ENCODE results near the gene NRP2. TPM values are rescaled to one million over a fixed set of nuclear protein-coding genes. Genes with fewer than 3 reads are reported as not detected.
A peak's percentile ranks its signal among the peaks of the same experiment; 100 is the strongest.

Gene NRP2
- total and polyA plus RNA-seq, 4 experiments from 2014 or later: 1.1 to 2.1 TPM; not detected in 2

DNA sequence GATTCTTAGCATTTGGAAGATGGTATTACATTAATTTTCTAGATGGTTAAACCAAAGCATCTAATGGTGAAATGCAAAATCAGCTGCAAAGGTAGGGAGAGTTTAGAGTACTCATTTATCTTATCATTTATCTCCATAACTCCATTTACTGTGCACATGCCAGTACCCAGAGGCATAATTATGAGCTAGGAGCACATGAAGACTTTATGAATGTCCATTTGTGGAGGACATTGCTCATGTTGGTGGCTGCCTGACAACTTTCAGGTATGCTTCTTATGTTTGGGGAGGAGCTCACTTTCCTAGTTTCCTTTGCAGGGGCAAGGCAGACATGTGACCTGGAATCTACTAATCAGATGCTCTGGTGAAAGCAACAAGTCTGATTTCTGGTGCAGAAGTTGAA is 134.0 kb downstream of the NRP2 start:
- CTCF ChIA-PET (ENCODE audit: partially characterized antibody): interaction anchor here (0.8 to 1.0 kb wide), 3 partner anchors 11 to 21 kb away, joined by 3 to 4 read pairs (median 3); no protein-coding TSS in a partner anchor
- no peak overlapping the region for H3K4me3 Mint-ChIP-seq

GRCh38 chr2:205822579-205822978 is 140.3 kb downstream of the NRP2 start:
- peaks cover 0 to 12% (median 6%) of the 10 kb centered on the region in 8 donors for H3K9me3 Mint-ChIP-seq
- peaks cover 11 to 14% of the 10 kb centered on the region in 2 donors for H3K27me3 Mint-ChIP-seq
- ChIA-PET CTCF (ENCODE audit: partially characterized antibody) (interaction anchor here (1.1 kb wide), 1 partner anchor 10 kb away, joined by 3 read pairs; no protein-coding TSS in a partner anchor), POLR2A (ENCODE audit: partially characterized antibody) (no interaction called here)
- Histone ChIP-seq H3K4me3 (ENCODE audit: low read length in 2 of 2) (no peak overlapping the region), H3K9me3 (ENCODE audit: control insufficient read depth in 1 of 2, low read length in 2 of 2) (no peaks in the 10 kb centered on the region), H3K27ac (ENCODE audit: low read depth, low read length) (no peak overlapping the region), H3K36me3 (ENCODE audit: insufficient read depth, low read length) (no peaks in the 10 kb centered on the region), H3K27me3 (ENCODE audit: insufficient read depth, low read length) (no peaks in the 10 kb centered on the region), H3K4me1 (ENCODE audit: insufficient read depth, low read length) (no peaks in the 10 kb centered on the region)
- H3K4me1 Mint-ChIP-seq: no peaks in the 10 kb centered on the region
- H3K36me3 Mint-ChIP-seq: no peaks in the 10 kb centered on the region
- H3K4me3 Mint-ChIP-seq: no peak overlapping the region
- intact Hi-C loops (cut with micrococcal nuclease): no loop called here
- H3K27ac Mint-ChIP-seq: no peak overlapping the region
- no peak for DNase-seq

More for the DNA sequence above, 134.0 kb downstream of the NRP2 start:
- Histone ChIP-seq H3K27ac (ENCODE audit: low read depth, low read length) (no peak overlapping the region), H3K4me3 (ENCODE audit: low read length in 2 of 2) (no peak overlapping the region), H3K9me3 (ENCODE audit: control insufficient read depth in 1 of 2, low read length in 2 of 2) (no peaks in the 10 kb centered on the region), H3K36me3 (ENCODE audit: insufficient read depth, low read length) (no peaks in the 10 kb centered on the region), H3K4me1 (ENCODE audit: insufficient read depth, low read length) (no peaks in the 10 kb centered on the region), H3K27me3 (ENCODE audit: insufficient read depth, low read length) (no peaks in the 10 kb centered on the region)
- peaks cover 0 to 4% (median 0%) of the 10 kb centered on the region in 8 donors for H3K9me3 Mint-ChIP-seq
- peaks cover 8 to 20% of the 10 kb centered on the region in 2 donors for H3K27me3 Mint-ChIP-seq
- intact Hi-C loops (cut with micrococcal nuclease): no loop called here
- DNase-seq: no peak
- H3K4me1 Mint-ChIP-seq: no peaks in the 10 kb centered on the region
- H3K36me3 Mint-ChIP-seq: no peaks in the 10 kb centered on the region
- POLR2A ChIA-PET (ENCODE audit: partially characterized antibody): no interaction called here
- no peak overlapping the region for H3K27ac Mint-ChIP-seq

DNA sequence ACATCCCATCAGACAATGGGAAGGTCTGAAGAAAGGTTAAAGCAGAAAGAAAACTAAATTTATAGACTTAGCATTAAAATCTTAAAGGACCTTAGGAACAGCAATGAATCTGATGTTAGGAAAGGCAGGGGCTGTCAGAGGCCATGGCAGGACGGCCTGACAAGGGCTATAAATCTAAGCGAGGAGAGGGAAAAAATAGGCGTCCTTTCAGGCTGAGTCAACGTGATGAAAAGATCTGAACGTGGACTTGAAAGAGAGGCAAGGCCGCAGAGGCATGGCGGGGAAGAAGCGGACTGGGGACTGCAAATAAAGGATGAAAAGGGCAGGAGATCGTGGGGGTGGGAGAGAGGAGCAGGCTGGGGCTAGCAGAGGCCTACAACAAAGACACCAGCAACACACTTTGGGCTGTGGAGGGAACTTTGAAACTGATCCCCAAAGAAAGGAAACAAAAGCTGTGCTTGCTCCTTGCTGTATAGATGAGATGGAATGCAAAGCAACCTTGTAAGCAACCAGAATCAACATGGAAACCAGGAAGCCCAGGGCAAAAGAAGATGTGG is 145.6 kb downstream of the NRP2 start:
- H3K36me3 ChIP-seq (ENCODE audit: insufficient read depth, low read length): no peaks in the 10 kb centered on the region
- CTCF ChIA-PET (ENCODE audit: partially characterized antibody): no interaction called here
- H3K4me3 Mint-ChIP-seq: no peak overlapping the region

GRCh38 chr2:205833864-205834263 is 151.6 kb downstream of the NRP2 start:
- H3K4me1 Mint-ChIP-seq: no peaks in the 10 kb centered on the region
- H3K27me3 Mint-ChIP-seq: peaks cover 0 to 14% of the 10 kb centered on the region in 2 donors
- ChIA-PET CTCF (ENCODE audit: partially characterized antibody) (no interaction called here), POLR2A (ENCODE audit: partially characterized antibody) (no interaction called here)
- H3K27ac Mint-ChIP-seq: peak overlapping the region in 1 of 7 donors; percentile 6
- no peaks in the 10 kb centered on the region for H3K4me1 ChIP-seq (ENCODE audit: insufficient read depth, low read length)
- no peak overlapping the region for H3K4me3 Mint-ChIP-seq
- intact Hi-C loops (cut with micrococcal nuclease): no loop called here
- no peaks in the 10 kb centered on the region for H3K27me3 ChIP-seq (ENCODE audit: insufficient read depth, low read length)
- H3K9me3 Mint-ChIP-seq: peaks cover 0 to 8% (median 2%) of the 10 kb centered on the region in 8 donors
- no peak overlapping the region for H3K27ac ChIP-seq (ENCODE audit: low read depth, low read length)
- H3K9me3 ChIP-seq (ENCODE audit: control insufficient read depth in 1 of 2, low read length in 2 of 2): no peaks in the 10 kb centered on the region
- H3K36me3 ChIP-seq (ENCODE audit: insufficient read depth, low read length): no peaks in the 10 kb centered on the region
- no peak for DNase-seq
- H3K4me3 ChIP-seq (ENCODE audit: low read length in 2 of 2): no peak overlapping the region
- no peaks in the 10 kb centered on the region for H3K36me3 Mint-ChIP-seq

More for the DNA sequence above, 145.6 kb downstream of the NRP2 start:
- Mint-ChIP-seq H3K27me3 (peaks cover 6 to 9% of the 10 kb centered on the region in 2 donors), H3K4me1 (no peaks in the 10 kb centered on the region), H3K9me3 (peaks cover 0 to 12% (median 7%) of the 10 kb centered on the region in 8 donors), H3K27ac (peak overlapping the region in 1 of 7 donors; percentile 5), H3K36me3 (no peaks in the 10 kb centered on the region)
- Histone ChIP-seq H3K27me3 (ENCODE audit: insufficient read depth, low read length) (no peaks in the 10 kb centered on the region), H3K4me1 (ENCODE audit: insufficient read depth, low read length) (no peaks in the 10 kb centered on the region), H3K4me3 (ENCODE audit: low read length in 2 of 2) (no peak overlapping the region), H3K9me3 (ENCODE audit: control insufficient read depth in 1 of 2, low read length in 2 of 2) (no peaks in the 10 kb centered on the region), H3K27ac (ENCODE audit: low read depth, low read length) (no peak overlapping the region)
- POLR2A ChIA-PET (ENCODE audit: partially characterized antibody): no interaction called here
- intact Hi-C loops (cut with micrococcal nuclease): no loop called here
- no peak for DNase-seq

DNA sequence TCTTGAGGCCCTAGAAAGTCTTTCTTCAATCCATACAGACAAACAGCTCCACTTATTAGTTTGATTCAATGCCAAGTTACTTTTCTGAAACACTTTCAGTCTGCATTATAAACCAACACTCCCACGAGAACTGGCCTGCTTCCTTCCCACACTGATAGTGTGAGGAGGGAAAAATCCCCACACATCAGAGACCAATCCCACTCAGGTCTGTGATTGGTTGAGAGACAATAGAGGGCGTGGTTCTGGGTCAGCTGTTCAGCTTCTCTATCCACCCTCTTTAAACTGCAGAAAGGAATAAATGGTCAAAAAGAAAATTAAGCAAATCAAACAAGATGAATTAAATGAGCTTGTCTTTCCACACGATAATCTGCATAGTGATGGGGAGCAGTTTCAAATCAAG is 152.5 kb downstream of the NRP2 start:
- no peaks in the 10 kb centered on the region for H3K9me3 ChIP-seq (ENCODE audit: control insufficient read depth in 1 of 2, low read length in 2 of 2)
- CTCF ChIA-PET (ENCODE audit: partially characterized antibody): no interaction called here
- DNase-seq: no peak
- H3K4me3 ChIP-seq (ENCODE audit: low read length in 2 of 2): no peak overlapping the region
- Mint-ChIP-seq H3K27me3 (peaks cover 2 to 12% of the 10 kb centered on the region in 2 donors), H3K4me3 (no peak overlapping the region), H3K36me3 (no peaks in the 10 kb centered on the region), H3K4me1 (no peaks in the 10 kb centered on the region), H3K9me3 (peaks cover 0 to 8% (median under 1%) of the 10 kb centered on the region in 8 donors), H3K27ac (no peak overlapping the region)
- no peaks in the 10 kb centered on the region for H3K4me1 ChIP-seq (ENCODE audit: insufficient read depth, low read length)
- intact Hi-C loops (cut with micrococcal nuclease): no loop called here
- H3K36me3 ChIP-seq (ENCODE audit: insufficient read depth, low read length): no peaks in the 10 kb centered on the region
- POLR2A ChIA-PET (ENCODE audit: partially characterized antibody): no interaction called here
- H3K27me3 ChIP-seq (ENCODE audit: insufficient read depth, low read length): no peaks in the 10 kb centered on the region
- no peak overlapping the region for H3K27ac ChIP-seq (ENCODE audit: low read depth, low read length)

GRCh38 chr2:205835251-205835791 is 153.0 kb downstream of the NRP2 start:
- no peak for DNase-seq
- Mint-ChIP-seq H3K4me3 (no peak overlapping the region), H3K27me3 (peaks cover 2 to 12% of the 10 kb centered on the region in 2 donors), H3K4me1 (no peaks in the 10 kb centered on the region), H3K36me3 (no peaks in the 10 kb centered on the region), H3K27ac (no peak overlapping the region), H3K9me3 (peaks cover 0 to 8% (median under 1%) of the 10 kb centered on the region in 8 donors)
- ChIA-PET POLR2A (ENCODE audit: partially characterized antibody) (no interaction called here), CTCF (ENCODE audit: partially characterized antibody) (no interaction called here)
- Histone ChIP-seq H3K27me3 (ENCODE audit: insufficient read depth, low read length) (no peaks in the 10 kb centered on the region), H3K9me3 (ENCODE audit: control insufficient read depth in 1 of 2, low read length in 2 of 2) (no peaks in the 10 kb centered on the region), H3K4me1 (ENCODE audit: insufficient read depth, low read length) (no peaks in the 10 kb centered on the region), H3K27ac (ENCODE audit: low read depth, low read length) (no peak overlapping the region), H3K36me3 (ENCODE audit: insufficient read depth, low read length) (no peaks in the 10 kb centered on the region), H3K4me3 (ENCODE audit: low read length in 2 of 2) (no peak overlapping the region)
- intact Hi-C loops (cut with micrococcal nuclease): no loop called here

- ChIA-PET CTCF (ENCODE audit: partially characterized antibody) (no interaction called here), POLR2A (ENCODE audit: partially characterized antibody) (no interaction called here)
- Histone ChIP-seq H3K4me1 (ENCODE audit: insufficient read depth, low read length) (no peaks in the 10 kb centered on the region), H3K9me3 (ENCODE audit: control insufficient read depth in 1 of 2, low read length in 2 of 2) (no peaks in the 10 kb centered on the region), H3K27ac (ENCODE audit: low read depth, low read length) (no peak overlapping the region), H3K4me3 (ENCODE audit: low read length in 2 of 2) (no peak overlapping the region), H3K27me3 (ENCODE audit: insufficient read depth, low read length) (no peaks in the 10 kb centered on the region), H3K36me3 (ENCODE audit: insufficient read depth, low read length) (no peaks in the 10 kb centered on the region)
- Mint-ChIP-seq H3K4me3 (no peak overlapping the region), H3K27me3 (peaks cover 2 to 12% of the 10 kb centered on the region in 2 donors), H3K9me3 (peaks cover 0 to 8% (median under 1%) of the 10 kb centered on the region in 8 donors), H3K36me3 (no peaks in the 10 kb centered on the region), H3K4me1 (no peaks in the 10 kb centered on the region), H3K27ac (no peak overlapping the region)
- no peak for DNase-seq
- intact Hi-C loops (cut with micrococcal nuclease): no loop called here
Measured at GRCh38 chr2:205835923-205836322, 153.6 kb downstream of the NRP2 start.
